GM12801 (cell line): ENCODE data around the gene PEX16.
A peak's percentile ranks its signal among the peaks of the same experiment; 100 is the strongest.

Source experiments
- TF ChIP-seq, protein P1 (sequence below): IDR thresholded peaks from one replicate; pipeline ENCODE4 v1.5.1; 2011; ENCODE audit warnings: control low read depth; ENCODE audit not compliant: insufficient read length; ENCODE audit errors: extremely low read depth

Gene PEX16

DNA sequence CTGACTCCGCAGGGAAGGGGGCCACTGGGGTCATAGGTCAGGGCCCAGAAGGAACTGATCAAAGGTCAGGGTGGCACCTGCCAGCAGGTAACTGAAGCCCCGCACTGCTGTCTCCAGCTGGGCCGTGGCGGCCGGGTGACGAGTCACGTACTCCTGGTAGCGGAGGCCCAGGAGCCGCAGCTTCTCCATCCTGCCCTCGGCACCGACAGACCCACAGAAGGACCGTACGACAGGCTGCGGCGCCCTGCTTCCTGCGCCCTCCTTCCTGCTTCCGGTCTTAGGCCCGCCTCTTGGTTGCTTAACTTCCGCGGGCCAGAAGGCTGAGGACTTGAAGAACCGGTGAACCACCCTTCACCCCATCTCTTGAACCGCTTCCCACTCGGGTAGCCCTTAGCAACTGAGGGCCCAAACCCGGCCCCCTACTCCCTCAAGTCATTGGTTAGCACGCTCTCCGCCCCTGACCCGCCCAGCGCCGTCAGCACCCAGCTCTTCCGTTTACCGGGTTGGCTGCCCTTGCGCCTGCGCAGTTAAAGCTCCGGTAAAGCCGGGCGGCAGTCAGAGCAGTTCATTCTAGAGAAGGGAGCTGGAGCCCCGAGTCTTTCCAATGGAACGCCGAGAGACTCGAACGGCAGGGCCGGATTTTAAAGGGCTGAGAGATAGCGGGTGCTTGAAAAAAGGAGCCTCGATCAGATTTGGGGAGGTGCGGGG, at the start of gene PEX16:
Gene PEX16, minus strand, starts transcription at position 255 of the 708 bp plus-strand sequence. Its CDS starts 66 bp downstream, at position 189.
- TF ChIP-seq, protein P1, sequence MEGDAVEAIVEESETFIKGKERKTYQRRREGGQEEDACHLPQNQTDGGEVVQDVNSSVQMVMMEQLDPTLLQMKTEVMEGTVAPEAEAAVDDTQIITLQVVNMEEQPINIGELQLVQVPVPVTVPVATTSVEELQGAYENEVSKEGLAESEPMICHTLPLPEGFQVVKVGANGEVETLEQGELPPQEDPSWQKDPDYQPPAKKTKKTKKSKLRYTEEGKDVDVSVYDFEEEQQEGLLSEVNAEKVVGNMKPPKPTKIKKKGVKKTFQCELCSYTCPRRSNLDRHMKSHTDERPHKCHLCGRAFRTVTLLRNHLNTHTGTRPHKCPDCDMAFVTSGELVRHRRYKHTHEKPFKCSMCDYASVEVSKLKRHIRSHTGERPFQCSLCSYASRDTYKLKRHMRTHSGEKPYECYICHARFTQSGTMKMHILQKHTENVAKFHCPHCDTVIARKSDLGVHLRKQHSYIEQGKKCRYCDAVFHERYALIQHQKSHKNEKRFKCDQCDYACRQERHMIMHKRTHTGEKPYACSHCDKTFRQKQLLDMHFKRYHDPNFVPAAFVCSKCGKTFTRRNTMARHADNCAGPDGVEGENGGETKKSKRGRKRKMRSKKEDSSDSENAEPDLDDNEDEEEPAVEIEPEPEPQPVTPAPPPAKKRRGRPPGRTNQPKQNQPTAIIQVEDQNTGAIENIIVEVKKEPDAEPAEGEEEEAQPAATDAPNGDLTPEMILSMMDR: no peak

DNA sequence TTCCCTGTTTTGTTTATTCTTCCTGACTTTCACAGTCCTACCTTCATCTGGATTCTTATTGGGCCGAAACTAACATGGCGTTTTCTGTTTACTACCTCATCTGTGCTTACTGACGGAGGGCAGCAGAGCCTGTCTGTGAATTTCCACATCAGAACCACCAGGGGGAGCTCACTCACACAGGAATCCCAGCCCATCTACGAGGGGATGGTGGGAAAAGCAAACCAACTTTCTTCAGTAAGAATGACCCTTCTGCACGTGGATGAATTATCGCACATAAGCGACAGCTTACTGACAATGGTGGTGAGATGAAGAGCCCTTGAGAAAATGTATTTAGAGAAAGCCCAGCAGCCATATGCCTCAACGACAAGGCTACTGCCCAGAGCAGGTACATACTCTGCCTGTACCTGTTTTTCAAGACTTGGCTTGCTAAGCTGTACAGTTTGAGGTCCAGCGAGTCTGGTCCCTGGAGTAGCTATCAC, 47.3 kb upstream of the PEX16 start:
- TF ChIP-seq, protein P1: peak; percentile 77

GRCh38 chr11:45961751-45962240, 44.1 kb upstream of the PEX16 start:
- TF ChIP-seq, protein P1: no peak

DNA sequence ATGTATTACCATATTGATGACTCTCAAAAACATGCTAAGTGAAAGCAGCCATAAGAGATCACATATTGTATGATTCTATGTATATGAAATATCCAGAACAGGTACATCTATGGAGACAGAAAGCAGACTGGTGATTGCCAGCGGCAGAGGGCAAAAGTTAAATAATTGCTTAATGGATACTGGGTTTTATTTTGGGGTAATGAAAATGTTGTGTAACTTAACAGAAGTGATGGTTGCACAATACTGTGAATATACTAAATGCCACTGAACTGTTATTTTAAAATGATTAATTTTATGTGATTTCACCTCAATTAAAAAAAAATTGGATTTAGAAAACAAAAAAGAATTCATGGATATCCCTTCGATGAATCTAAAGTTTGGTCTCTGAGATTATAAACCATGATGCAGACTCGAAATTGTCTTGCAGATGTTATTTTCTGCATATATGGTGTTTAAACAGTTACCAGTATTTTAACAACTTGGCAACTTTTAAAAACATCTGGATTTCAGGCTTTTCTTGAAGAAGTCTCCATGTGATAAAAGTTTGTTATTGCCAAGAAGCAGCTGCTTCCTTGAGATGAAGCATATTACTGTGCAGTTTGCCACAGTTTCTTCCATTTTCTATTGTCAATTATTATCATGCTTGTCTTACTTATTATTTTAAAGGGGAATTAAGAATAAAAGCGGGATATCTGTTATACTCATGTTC, 42.9 kb upstream of the PEX16 start:
- TF ChIP-seq, protein P1: no peak

GRCh38 chr11:45959851-45960250, 42.2 kb upstream of the PEX16 start:
- TF ChIP-seq, protein P1: no peak

- TF ChIP-seq, protein P1: no peak
Measured at GRCh38 chr11:45949992-45950407, 32.3 kb upstream of the PEX16 start.

GRCh38 chr11:45948356-45948755, 30.7 kb upstream of the PEX16 start:
- TF ChIP-seq, protein P1: no peak
